Activated naive CD8-positive, alpha-beta T cell treated with anti-CD3 and anti-CD28 coated beads for 36 hours (primary cell): ENCODE data around the gene ATP8B1. TPM values are rescaled to one million over a fixed set of nuclear protein-coding genes. Genes with fewer than 3 reads are reported as not detected.
"Not testable (repeated sequence)": the region's sequence is repeated elsewhere in the genome, so short reads cannot be mapped to it uniquely, and the experiment has no call there.

Experiments used
- DNase-seq: peaks from one replicate; pipeline ENCODE4 v3.0.0; 2021
- H3K27ac Mint-ChIP-seq: one replicate; pipeline ENCODE4 v1.8.0; 2022; ENCODE audit warnings: mild to moderate bottlenecking, moderate library complexity, mixed read lengths
- H3K27me3 Mint-ChIP-seq: one replicate; pipeline ENCODE4 v1.8.0; 2022; ENCODE audit warnings: mild to moderate bottlenecking, mixed read lengths
- H3K36me3 Mint-ChIP-seq: one replicate; pipeline ENCODE4 v1.8.0; 2021; ENCODE audit warnings: mild to moderate bottlenecking, mixed read lengths
- H3K4me1 Mint-ChIP-seq: one replicate; pipeline ENCODE4 v1.8.0; 2021; ENCODE audit warnings: mixed read lengths
- H3K4me3 Mint-ChIP-seq: one replicate; pipeline ENCODE4 v1.8.0; 2022; ENCODE audit warnings: mild to moderate bottlenecking, moderate library complexity, mixed read lengths
- H3K9me3 Mint-ChIP-seq: one replicate; pipeline ENCODE4 v1.8.0; 2022; ENCODE audit warnings: mixed read lengths
- total RNA-seq, 2 experiments: library from RNA; stranded (reverse); gene quantifications; one replicate each; pipeline ENCODE4 v1.2.3, GENCODE V29; 2021

Gene ATP8B1
- total RNA-seq, 2 experiments from 2014 or later: 1.4 to 1.5 TPM

DNA sequence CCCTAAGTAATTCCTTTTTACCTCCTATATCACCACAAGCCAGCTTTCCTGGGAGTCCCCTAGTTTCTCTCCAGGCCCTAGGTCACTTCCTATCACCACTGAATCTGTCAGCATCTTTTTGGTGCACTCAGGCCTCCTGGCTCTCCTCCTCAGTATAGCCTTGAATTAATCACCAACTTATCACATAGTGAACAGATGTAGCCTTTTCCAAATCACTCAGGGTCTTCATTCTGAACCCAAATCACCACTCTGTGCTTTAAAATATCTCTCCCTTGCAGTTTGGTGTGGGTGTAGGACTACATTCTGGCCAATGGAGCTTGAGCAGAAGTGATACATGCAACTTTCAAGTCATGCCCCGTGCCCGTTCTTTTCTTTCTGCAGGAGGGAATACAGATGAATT lies 29.6 kb upstream of the ATP8B1 start:
- Mint-ChIP-seq H3K36me3 (peaks cover 11% of the 10 kb centered on the region), H3K4me3 (peak overlapping the region; percentile 50), H3K27me3 (peaks cover 9% of the 10 kb centered on the region), H3K27ac (peak overlapping the region; percentile 97), H3K4me1 (peaks cover 34% of the 10 kb centered on the region), H3K9me3 (peaks cover 16% of the 10 kb centered on the region)
- DNase-seq: no peak

DNA sequence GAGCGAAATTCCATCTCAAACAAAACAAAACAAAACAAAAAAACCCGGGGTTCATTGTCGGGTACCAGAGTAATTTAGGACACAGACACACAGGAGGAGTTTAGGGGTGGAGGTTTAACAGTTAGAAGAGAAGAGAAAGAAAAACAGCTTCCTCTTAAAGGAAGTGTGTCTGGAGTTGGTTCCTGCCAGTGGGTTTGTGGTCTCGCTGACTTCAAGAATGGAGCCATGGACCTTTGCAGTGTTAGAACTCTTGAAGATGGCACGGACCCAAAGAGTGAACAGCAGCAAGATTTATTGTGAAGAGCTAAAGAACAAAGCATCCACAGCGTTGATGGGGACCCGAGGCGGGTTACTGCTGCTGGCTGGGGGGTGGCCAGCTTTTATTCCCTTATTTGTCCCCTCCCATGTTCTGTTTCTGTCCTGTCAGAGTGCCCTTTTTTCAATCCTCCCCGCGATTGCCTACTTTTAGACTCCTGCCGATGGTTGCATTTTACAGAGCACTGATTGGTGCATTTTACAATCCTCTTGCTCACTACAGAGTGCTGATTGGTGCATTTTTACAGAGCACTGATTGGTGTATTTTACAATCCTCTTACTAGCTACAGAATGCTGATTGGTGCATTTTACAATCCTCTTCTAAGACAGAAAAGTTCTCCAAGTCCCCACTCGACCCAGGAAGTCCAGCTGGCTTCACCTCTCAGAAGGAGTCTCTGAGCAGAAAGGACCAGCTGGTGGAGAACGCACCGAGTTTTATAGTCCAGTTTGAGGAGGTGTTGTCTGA lies 28.7 kb upstream of the ATP8B1 start:
- Mint-ChIP-seq H3K4me3 (no peak overlapping the region), H3K36me3 (peaks cover 11% of the 10 kb centered on the region), H3K9me3 (peaks cover 16% of the 10 kb centered on the region), H3K27ac (no peak overlapping the region), H3K27me3 (peaks cover 9% of the 10 kb centered on the region), H3K4me1 (peaks cover 31% of the 10 kb centered on the region)
- no peak for DNase-seq

DNA sequence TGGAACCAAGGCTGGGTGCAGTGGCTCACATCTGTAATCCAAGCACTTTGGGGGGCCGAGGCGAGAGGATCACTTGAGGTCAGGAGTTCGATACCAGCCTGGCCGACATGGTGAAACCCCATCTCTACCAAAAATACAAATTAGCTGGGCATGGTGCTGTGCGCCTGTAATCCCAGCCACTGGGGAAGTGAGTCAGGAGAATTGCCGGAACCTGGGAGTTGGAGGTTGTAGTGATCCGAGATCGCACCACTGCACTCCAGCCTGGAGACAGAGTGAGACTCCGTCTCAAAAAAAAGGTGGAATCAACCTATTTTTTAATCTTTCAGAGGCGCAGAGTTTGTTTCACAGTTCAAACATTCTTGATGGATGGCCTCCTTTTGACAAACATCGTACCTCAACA lies 24.5 kb upstream of the ATP8B1 start:
- Mint-ChIP-seq H3K36me3 (peaks cover 5% of the 10 kb centered on the region), H3K27me3 (peaks cover 9% of the 10 kb centered on the region), H3K4me3 (no peak overlapping the region), H3K9me3 (peaks cover 13% of the 10 kb centered on the region), H3K27ac (no peak overlapping the region), H3K4me1 (peaks cover 9% of the 10 kb centered on the region)
- DNase-seq: no peak

DNA sequence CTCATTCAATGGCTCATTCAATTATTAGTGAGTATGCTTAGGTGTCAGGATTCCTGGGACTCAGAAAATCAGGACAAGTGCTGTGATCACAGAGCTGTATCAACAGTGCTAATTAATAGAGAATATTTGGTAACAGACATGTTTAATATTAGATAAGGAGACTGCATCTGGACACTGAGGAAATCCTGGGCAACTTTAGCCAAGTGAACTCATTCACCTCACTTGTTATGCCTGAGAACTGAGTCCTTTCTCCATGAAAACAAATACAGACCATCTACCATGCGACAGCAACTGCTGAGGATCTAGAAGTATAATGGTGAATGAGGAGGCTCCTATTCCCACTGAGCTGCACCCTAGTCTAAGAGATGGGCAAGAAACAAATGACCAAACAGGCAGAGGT lies 23.1 kb upstream of the ATP8B1 start:
- H3K4me1 Mint-ChIP-seq: no peaks in the 10 kb centered on the region
- peaks cover 6% of the 10 kb centered on the region for H3K27me3 Mint-ChIP-seq
- H3K36me3 Mint-ChIP-seq: no peaks in the 10 kb centered on the region
- no peak overlapping the region for H3K4me3 Mint-ChIP-seq
- DNase-seq: no peak
- H3K27ac Mint-ChIP-seq: no peak overlapping the region
- peaks cover 3% of the 10 kb centered on the region for H3K9me3 Mint-ChIP-seq

DNA sequence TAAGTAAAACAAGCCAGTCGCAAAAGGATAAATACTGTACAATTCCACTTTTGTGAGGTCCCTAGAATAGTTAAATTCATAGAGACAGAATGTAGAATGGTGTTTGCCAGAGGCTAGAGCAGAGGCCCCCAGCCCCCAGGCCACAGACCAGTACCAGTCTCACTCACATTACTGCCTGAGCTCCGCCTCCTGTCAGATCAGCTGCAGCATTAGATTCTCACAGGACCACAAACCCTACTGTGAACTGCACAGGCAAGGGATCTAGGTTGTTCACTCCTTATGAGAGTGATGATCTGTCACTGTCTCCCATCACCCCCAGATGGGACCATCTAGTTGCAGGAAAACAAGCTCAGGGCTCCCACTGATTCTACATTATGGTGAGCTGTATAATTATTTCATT lies 17.5 kb upstream of the ATP8B1 start:
- H3K27me3 Mint-ChIP-seq: peaks cover 21% of the 10 kb centered on the region
- not testable (repeated sequence) for H3K4me3 Mint-ChIP-seq, H3K4me1 Mint-ChIP-seq, H3K36me3 Mint-ChIP-seq, H3K9me3 Mint-ChIP-seq, H3K27ac Mint-ChIP-seq, DNase-seq

DNA sequence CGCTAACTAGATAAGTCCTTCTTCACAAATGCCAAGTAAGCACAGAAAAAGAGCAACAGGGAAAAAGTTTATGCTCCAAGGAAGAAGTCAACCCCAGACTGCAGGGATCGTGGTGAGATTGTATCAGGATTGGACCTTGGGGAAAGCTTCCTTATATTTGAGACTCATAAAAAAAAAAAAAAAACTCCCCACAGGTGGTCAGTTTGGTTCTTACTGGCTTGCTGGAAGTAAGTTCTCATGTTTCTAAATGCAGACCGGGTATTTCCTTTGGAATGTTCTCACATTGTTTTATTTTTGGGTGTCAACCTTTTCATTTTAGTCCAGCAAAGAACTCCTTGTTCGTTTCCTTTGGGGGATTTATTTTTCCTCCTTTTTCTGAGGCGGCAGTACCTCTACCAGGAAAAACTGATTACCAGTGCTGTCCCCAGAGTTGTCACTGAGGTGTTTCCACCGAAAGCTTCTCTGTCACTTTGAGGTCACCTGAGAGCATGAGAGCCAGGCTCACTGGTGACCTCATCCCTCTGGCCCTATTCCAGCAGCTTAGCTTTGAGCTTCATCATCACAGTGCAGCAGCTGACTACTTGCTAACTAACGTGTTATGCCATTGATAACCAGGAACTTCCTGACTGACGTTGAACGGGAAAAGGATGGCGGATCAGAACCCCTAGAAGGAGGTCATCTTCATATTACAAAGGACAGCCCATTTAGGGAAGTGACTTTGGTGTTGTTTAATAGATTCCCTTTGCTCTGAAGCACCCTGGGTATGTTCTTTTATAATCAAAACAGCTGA lies 16.8 kb upstream of the ATP8B1 start:
- no peaks in the 10 kb centered on the region for H3K36me3 Mint-ChIP-seq
- no peak overlapping the region for H3K4me3 Mint-ChIP-seq
- H3K27ac Mint-ChIP-seq: no peak overlapping the region
- DNase-seq: no peak
- peaks cover 4% of the 10 kb centered on the region for H3K4me1 Mint-ChIP-seq
- peaks cover 21% of the 10 kb centered on the region for H3K27me3 Mint-ChIP-seq
- H3K9me3 Mint-ChIP-seq: no peaks in the 10 kb centered on the region

DNA sequence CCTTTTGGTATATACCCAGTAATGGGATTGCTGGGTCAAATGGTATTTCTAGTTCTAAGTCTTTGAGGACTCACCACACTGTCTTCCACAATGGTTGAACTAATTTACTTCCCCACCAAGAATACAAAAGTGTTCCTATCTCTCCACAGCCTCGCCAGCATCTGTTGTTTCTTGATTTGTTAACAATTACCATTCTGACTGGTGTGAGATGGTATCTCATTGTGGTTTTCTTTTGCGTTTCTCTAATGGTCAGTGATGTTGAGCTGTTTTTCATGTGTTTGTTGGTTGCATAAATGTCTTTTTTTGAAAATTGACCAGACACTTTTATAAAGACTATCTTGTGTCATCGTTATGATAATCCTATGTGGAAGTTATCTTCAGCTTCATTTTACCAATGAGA lies 16.0 kb upstream of the ATP8B1 start:
- peaks cover under 1% of the 10 kb centered on the region for H3K36me3 Mint-ChIP-seq
- H3K4me1 Mint-ChIP-seq: peaks cover 4% of the 10 kb centered on the region
- H3K4me3 Mint-ChIP-seq: no peak overlapping the region
- DNase-seq: no peak
- peaks cover 25% of the 10 kb centered on the region for H3K27me3 Mint-ChIP-seq
- H3K27ac Mint-ChIP-seq: no peak overlapping the region
- peaks cover 3% of the 10 kb centered on the region for H3K9me3 Mint-ChIP-seq

DNA sequence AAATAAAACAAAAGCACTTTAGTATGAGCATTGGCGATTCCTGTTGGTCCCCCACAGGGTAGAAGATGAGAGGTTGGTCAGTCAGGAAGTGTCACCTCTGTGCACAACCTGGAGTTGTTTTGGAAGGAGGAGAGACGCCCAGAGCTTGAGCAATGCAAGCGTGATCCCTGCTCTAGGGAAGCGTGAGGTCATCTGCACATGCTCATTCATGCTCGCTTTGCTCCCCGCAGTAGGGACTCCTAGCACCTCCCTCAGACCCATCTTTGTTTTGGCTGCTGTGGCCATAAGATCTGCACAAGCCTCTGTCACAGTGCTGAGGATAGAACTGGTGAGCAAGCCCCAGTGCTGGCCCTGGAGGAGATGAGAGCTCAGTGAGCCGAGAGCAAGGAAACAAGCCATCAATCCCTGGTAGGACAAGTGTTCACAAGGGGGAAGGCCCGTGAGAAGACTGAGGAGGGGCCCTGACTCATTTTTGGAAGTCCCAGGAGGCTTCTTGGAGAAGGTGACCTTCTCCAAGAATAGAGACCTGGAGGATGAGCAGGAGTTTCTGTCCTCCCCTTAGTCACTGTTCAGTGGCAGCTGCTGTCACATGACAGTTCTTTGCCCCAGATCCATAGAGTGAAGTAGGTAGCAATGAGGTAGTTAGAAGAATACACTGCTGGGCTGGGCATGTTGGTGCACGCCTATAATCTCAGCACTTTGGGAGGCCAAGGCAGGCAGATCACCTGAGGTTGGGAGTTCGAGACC lies 13.3 kb upstream of the ATP8B1 start:
- Mint-ChIP-seq H3K4me1 (peaks cover 4% of the 10 kb centered on the region), H3K27ac (no peak overlapping the region), H3K4me3 (no peak overlapping the region), H3K9me3 (peaks cover 15% of the 10 kb centered on the region), H3K27me3 (peaks cover 29% of the 10 kb centered on the region), H3K36me3 (peaks cover 12% of the 10 kb centered on the region)
- DNase-seq: no peak

DNA sequence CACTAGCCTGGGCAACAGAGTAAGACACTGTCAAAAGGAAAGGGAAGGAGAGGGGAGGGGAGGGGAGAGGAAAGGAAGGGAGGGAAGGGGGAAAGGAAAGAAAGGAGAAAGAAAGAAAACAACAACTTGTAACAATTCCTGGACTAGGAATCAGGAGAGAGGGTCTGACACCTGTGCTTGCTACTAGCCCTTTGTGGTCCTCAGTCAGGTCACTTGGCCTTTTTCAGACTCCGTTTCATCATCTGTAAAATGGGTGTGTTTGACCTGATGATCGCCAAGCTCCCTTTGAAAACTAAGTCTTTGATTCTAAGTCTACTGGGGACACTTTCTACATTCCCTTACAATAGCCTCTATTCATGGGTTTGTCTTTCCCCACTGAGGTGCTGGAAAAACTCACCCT lies 11.4 kb upstream of the ATP8B1 start:
- H3K36me3 Mint-ChIP-seq: peaks cover 12% of the 10 kb centered on the region
- H3K27ac Mint-ChIP-seq: no peak overlapping the region
- DNase-seq: no peak
- no peaks in the 10 kb centered on the region for H3K4me1 Mint-ChIP-seq
- H3K9me3 Mint-ChIP-seq: peaks cover 18% of the 10 kb centered on the region
- H3K4me3 Mint-ChIP-seq: no peak overlapping the region
- peaks cover 22% of the 10 kb centered on the region for H3K27me3 Mint-ChIP-seq

DNA sequence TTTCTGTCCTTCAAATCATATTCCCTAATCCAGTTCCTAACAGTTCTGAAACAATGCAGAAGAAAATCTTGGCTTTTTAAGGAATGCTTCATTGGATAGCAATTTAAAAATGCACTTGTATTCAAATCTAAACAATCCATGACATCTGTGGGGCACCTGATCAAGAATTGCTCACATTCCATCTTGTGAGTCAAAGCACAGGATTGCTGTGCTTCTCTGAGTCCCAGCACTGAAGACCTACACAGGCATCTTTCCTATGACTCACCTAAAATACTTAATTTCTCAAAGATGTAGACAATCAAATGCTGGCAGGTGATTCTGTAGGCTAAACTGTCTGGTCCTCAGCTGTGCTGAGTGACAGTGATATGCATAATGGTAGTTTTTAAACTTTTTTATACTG lies 10.1 kb upstream of the ATP8B1 start:
- H3K4me3 Mint-ChIP-seq: no peak overlapping the region
- no peak for DNase-seq
- peaks cover 33% of the 10 kb centered on the region for H3K27me3 Mint-ChIP-seq
- H3K9me3 Mint-ChIP-seq: peaks cover 18% of the 10 kb centered on the region
- no peaks in the 10 kb centered on the region for H3K4me1 Mint-ChIP-seq
- H3K36me3 Mint-ChIP-seq: peaks cover 12% of the 10 kb centered on the region
- H3K27ac Mint-ChIP-seq: no peak overlapping the region

DNA sequence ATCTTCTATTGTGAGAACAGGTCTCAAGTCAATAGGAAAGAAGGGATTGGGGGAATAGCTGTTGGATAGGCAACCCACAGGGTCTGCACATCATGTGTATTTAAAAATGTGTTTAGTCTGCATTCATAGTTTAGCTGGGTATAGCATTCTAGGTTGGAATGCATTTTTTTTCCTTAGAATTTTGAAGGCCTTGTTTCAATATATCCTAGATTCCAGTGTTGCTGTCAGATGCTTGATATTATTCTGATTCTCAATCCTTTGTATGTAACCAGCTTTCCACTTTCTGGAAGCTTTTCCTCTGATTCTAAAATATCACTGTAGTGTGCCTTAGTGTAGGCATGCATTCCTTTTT lies 9.0 kb upstream of the ATP8B1 start:
- no peaks in the 10 kb centered on the region for H3K4me1 Mint-ChIP-seq
- peaks cover 18% of the 10 kb centered on the region for H3K9me3 Mint-ChIP-seq
- H3K36me3 Mint-ChIP-seq: peaks cover 12% of the 10 kb centered on the region
- H3K27me3 Mint-ChIP-seq: peaks cover 41% of the 10 kb centered on the region
- H3K27ac Mint-ChIP-seq: no peak overlapping the region
- DNase-seq: no peak
- no peak overlapping the region for H3K4me3 Mint-ChIP-seq

DNA sequence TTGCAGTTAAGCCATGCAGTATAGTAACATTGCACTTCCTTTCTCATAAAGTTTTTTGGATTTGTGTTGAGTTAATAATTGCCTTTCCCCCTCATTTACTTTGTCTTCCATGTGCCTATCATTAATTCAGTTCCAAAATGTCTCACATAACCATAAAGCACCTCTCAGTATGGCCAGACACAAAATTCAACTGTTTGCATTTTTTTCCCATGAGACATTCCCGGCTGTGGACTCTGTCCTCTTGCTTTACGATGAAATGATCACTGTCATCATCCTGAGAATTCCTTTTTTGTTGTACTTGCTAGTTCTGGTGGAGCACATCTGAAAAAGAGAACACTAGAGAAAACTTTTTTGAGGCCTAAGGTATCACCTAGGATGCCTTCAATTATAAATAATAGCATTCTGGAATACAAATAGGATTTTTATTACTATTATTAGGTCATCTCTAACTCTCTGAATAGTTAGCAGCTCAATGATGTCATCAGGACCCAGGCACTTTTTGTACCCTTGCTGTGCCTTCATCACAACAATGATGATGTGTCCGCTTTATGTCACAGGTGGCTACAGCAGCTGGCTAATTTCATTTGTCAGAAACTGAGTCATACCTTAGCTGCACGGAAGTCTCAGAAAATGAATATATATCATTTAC lies 8.5 kb upstream of the ATP8B1 start:
- peaks cover 12% of the 10 kb centered on the region for H3K36me3 Mint-ChIP-seq
- H3K4me3 Mint-ChIP-seq: no peak overlapping the region
- no peak for DNase-seq
- H3K27me3 Mint-ChIP-seq: peaks cover 43% of the 10 kb centered on the region
- H3K9me3 Mint-ChIP-seq: peaks cover 18% of the 10 kb centered on the region
- no peak overlapping the region for H3K27ac Mint-ChIP-seq
- no peaks in the 10 kb centered on the region for H3K4me1 Mint-ChIP-seq

DNA sequence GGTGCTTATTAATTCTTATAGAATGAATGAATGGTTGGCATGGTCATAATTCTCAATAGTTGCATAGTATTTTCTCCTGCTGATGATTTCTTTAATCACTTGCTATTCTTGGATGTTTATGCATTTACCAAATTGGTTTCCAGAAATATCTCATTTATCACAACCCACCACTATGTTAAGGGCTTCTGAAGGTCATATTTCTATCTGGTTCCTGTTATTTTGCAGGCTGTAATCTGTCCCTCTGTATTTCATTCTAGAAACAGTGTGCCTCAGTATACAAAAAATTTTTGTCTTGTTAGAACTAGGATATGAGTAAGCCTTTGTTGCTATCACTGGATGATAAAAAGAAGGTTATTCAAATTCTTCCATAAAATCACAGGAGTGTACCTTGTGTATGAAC lies 6.1 kb upstream of the ATP8B1 start:
- Mint-ChIP-seq H3K36me3 (peaks cover 15% of the 10 kb centered on the region), H3K27me3 (peaks cover 52% of the 10 kb centered on the region), H3K9me3 (peaks cover 16% of the 10 kb centered on the region), H3K4me1 (no peaks in the 10 kb centered on the region), H3K4me3 (no peak overlapping the region), H3K27ac (no peak overlapping the region)
- no peak for DNase-seq

DNA sequence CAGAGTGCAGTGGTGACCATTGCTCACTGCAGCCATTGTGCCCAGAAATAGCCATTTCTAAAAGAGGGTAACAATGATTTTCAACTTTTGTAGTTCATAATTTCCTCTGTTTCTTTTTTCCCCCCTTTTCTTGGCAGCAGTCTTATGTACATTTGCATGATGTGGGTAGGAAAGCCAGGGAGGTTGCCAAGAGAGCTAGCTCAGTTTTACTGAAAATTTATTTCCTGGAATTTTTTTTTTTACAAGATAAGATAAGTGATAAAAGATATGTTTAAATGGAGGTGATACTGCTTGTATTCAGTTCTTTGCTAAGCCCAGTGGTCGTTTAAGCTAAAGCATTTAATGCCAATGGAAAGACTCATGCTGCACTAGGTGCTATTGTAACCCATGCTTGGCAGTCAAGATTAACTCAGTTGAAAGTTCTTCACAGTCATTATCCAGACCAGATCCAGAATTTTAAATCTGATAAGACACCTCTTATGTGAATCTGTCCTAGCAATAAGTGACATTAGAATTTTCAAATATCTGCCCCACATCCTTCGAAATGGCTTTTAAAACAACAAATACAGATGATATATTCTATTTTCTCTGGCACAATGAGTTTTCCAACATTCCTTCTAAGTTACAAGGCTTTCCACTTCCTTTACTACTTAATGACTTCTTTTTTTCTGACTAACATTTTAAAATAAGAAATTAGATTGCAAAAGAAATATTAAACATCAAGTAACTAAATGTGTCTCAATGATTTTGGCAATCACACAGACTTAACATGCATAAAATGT lies 4.4 kb upstream of the ATP8B1 start:
- Mint-ChIP-seq H3K27me3 (peaks cover 54% of the 10 kb centered on the region), H3K4me3 (no peak overlapping the region), H3K36me3 (peaks cover 5% of the 10 kb centered on the region)

More for the DNA sequence above, 4.4 kb upstream of the ATP8B1 start:
- Mint-ChIP-seq H3K4me1 (no peaks in the 10 kb centered on the region), H3K27ac (no peak overlapping the region), H3K9me3 (peaks cover 5% of the 10 kb centered on the region)
- DNase-seq: no peak
